CD4-positive, alpha-beta memory T cell (primary cell): ENCODE data around the gene TFDP2. TPM values are rescaled to one million over a fixed set of nuclear protein-coding genes. Genes with fewer than 3 reads are reported as not detected.
"Not testable (repeated sequence)": the region's sequence is repeated elsewhere in the genome, so short reads cannot be mapped to it uniquely, and the experiment has no call there.

Source experiments
- CTCF ChIA-PET: fragments of 350-600 bp; sonication (Branson Sonifier 250); formaldehyde crosslinking; loops from one replicate; lab custom pipeline; 2021; ENCODE audit warnings: inconsistent platforms; ENCODE audit not compliant: partially characterized antibody; lab: Charles Lee
- POLR2A ChIA-PET: fragments of 350-600 bp; sonication (Branson Sonifier 250); formaldehyde crosslinking; loops from one replicate; lab custom pipeline; 2021; ENCODE audit not compliant: partially characterized antibody; lab: Charles Lee
- DNase-seq, 5 donors: peaks; one replicate each; pipeline versions ENCODE4 v3.0.0 to v3.0.0-alpha.2; 2020 to 2022; ENCODE audit warnings: mixed read lengths in 1 of 5
- H3K27ac ChIP-seq: one replicate; pipeline ENCODE4 v1.7.0; 2013; ENCODE audit warnings: low read depth, low read length
- H3K27me3 ChIP-seq: 2 replicates; pipeline ENCODE4 v1.7.0; 2013; ENCODE audit warnings: mild to moderate bottlenecking, low read length, moderate library complexity; ENCODE audit not compliant: insufficient read depth
- H3K36me3 ChIP-seq: 2 replicates; pipeline ENCODE4 v1.7.0; 2013; ENCODE audit warnings: mild to moderate bottlenecking, low read length, moderate library complexity; ENCODE audit not compliant: insufficient read depth
- H3K4me1 ChIP-seq: 2 replicates; pipeline ENCODE4 v1.7.0; 2013; ENCODE audit warnings: mild to moderate bottlenecking, low read length, moderate library complexity; ENCODE audit not compliant: insufficient read depth
- H3K4me3 ChIP-seq, 2 donors: one replicate each; pipeline ENCODE4 v1.7.0; 2013; ENCODE audit warnings: low read length in 2 of 2, mild to moderate bottlenecking in 1 of 2
- H3K9me3 ChIP-seq, 2 donors: one replicate each; pipeline ENCODE4 v1.7.0; 2013; ENCODE audit warnings: low read length in 2 of 2, control low read depth in 1 of 2; ENCODE audit not compliant: control insufficient read depth in 1 of 2
- H3K27ac Mint-ChIP-seq, 7 donors: one replicate each; pipeline ENCODE4 v1.8.0; 2020 to 2021; ENCODE audit warnings: mixed read lengths in 7 of 7, mild to moderate bottlenecking in 6 of 7, inconsistent platforms in 3 of 7, moderate library complexity in 3 of 7
- H3K27me3 Mint-ChIP-seq, 2 donors: one replicate each; pipeline ENCODE4 v1.8.0; 2020 to 2021; ENCODE audit warnings: mixed read lengths in 2 of 2
- H3K36me3 Mint-ChIP-seq, 2 donors: one replicate each; pipeline ENCODE4 v1.8.0; 2020 to 2021; ENCODE audit warnings: mixed read lengths in 2 of 2, inconsistent platforms in 1 of 2, mild to moderate bottlenecking in 1 of 2
- H3K4me1 Mint-ChIP-seq, 4 donors: one replicate each; pipeline ENCODE4 v1.8.0; 2020 to 2021; ENCODE audit warnings: mixed read lengths in 4 of 4, mild to moderate bottlenecking in 1 of 4
- H3K4me3 Mint-ChIP-seq, 8 donors: one replicate each; pipeline ENCODE4 v1.8.0; 2020 to 2021; ENCODE audit warnings: mixed read lengths in 8 of 8, mild to moderate bottlenecking in 7 of 8, moderate library complexity in 6 of 8, inconsistent platforms in 3 of 8
- H3K9me3 Mint-ChIP-seq, 8 donors: one replicate each; pipeline ENCODE4 v1.8.0; 2020 to 2021; ENCODE audit warnings: mixed read lengths in 8 of 8, mild to moderate bottlenecking in 5 of 8, inconsistent platforms in 3 of 8, moderate library complexity in 1 of 8
- intact Hi-C: fragments of 100-400 bp; cut with micrococcal nuclease; formaldehyde crosslinking; loops from one replicate; pipeline ENCODE4 v1.15.1; 2023
- polyA plus RNA-seq, 2 donors: library from polyadenylated mRNA; unstranded; fragments of 300-500 nt; fragmentation: Illumina TruSeq; gene quantifications; one replicate each; pipeline ENCODE4 v1.2.3, GENCODE V29; 2021
- total RNA-seq, 2 experiments: library from RNA; stranded (reverse); gene quantifications; one replicate each; pipeline ENCODE4 v1.2.3, GENCODE V29; 2021

Gene TFDP2
- total and polyA plus RNA-seq, 4 experiments from 2014 or later, result 13.6 to 31.5 (median 22.2) TPM

- peaks cover 19 to 31% of the 10 kb centered on the region in 2 donors for H3K36me3 Mint-ChIP-seq
- peaks cover 0 to 6% (median 2%) of the 10 kb centered on the region in 4 donors for H3K4me1 Mint-ChIP-seq
- no peak overlapping the region for H3K4me3 ChIP-seq
- POLR2A ChIA-PET, result no interaction called here
- no peak for DNase-seq
- H3K27ac ChIP-seq, result no peak overlapping the region
- H3K9me3 ChIP-seq, result no peaks in the 10 kb centered on the region
- intact Hi-C loops, result no loop called here
- H3K4me3 Mint-ChIP-seq, result no peak overlapping the region
- H3K27me3 Mint-ChIP-seq, result no peaks in the 10 kb centered on the region
- H3K9me3 Mint-ChIP-seq, result peaks cover 0 to 2% (median 0%) of the 10 kb centered on the region in 8 donors
- peaks cover 4% of the 10 kb centered on the region for H3K36me3 ChIP-seq
- H3K27ac Mint-ChIP-seq, result no peak overlapping the region
- CTCF ChIA-PET, result interaction anchor here (0.9 to 4.0 kb wide), 7 partner anchors 15 to 340 kb away, joined by 3 to 65 read pairs (median 5); partner anchors contain the start of gene RNF7
- no peaks in the 10 kb centered on the region for H3K4me1 ChIP-seq
- no peaks in the 10 kb centered on the region for H3K27me3 ChIP-seq
These were observed 234.3 kb downstream of the TFDP2 start for GRCh38 chr3:141915016-141915415.

- POLR2A ChIA-PET, result no interaction called here
- peaks cover 22 to 37% of the 10 kb centered on the region in 2 donors for H3K36me3 Mint-ChIP-seq
These were observed 235.0 kb downstream of the TFDP2 start for GRCh38 chr3:141914311-141914710.

DNA sequence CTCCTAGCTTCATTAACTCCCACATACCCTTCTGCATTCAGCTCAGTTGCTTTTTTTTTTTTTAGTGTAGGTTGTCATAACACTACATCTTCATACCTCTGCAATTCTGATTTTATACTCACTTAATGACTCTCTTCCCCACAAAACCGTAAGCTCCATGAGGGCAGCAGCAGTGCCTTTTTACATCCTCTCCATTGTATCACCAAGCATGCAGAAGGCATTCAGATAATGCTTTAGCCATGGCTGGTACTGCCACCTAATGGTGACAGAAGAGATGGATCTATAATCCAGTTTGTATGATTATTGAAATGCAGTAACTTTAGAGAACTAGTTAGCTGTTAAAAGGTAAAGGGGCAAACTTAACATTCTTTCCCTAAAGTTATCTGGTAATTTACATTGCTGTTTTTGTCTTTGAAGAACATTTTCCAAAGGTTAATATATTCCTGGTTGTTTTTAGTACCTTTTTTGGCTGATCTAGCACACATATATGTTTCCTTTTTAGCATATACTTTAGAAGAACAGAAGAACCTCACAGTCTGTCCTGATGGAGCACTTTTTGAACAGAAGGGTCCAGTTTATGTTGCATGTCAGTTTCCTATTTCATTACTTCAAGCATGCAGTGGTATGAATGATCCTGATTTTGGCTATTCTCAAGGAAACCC, 236.1 kb downstream of the TFDP2 start:
- intact Hi-C loops, result loop anchor here (1.0 kb wide), 5 partner anchors 38 to 453 kb away; partner anchors contain the start of gene RNF7
- Mint-ChIP-seq H3K27me3 (no peaks in the 10 kb centered on the region), H3K9me3 (peaks cover 0 to 2% (median 0%) of the 10 kb centered on the region in 8 donors), H3K4me3 (no peak overlapping the region), H3K36me3 (peaks cover 32 to 41% of the 10 kb centered on the region in 2 donors), H3K4me1 (peaks cover 0 to 10% (median 3%) of the 10 kb centered on the region in 4 donors), H3K27ac (peak overlapping the region in 5 of 7 donors; percentile 3 to 85 (median 52))
- Histone ChIP-seq H3K4me1 (no peaks in the 10 kb centered on the region), H3K36me3 (peaks cover 3% of the 10 kb centered on the region), H3K27me3 (no peaks in the 10 kb centered on the region), H3K9me3 (no peaks in the 10 kb centered on the region), H3K4me3 (no peak overlapping the region), H3K27ac (no peak overlapping the region)
- POLR2A ChIA-PET, result interaction anchor here (1.0 to 1.7 kb wide), 6 partner anchors 35 to 175 kb away, joined by 3 to 14 read pairs (median 5); partner anchors contain the start of genes ATP1B3 and RNF7
- DNase-seq, result peak; percentile 56 to 66 (median 64)
- CTCF ChIA-PET, result interaction anchor here (0.7 to 4.0 kb wide), 36 partner anchors 8 to 508 kb away, joined by 3 to 65 read pairs (median 6); partner anchors contain the start of genes ATP1B3 and RNF7

More at GRCh38 chr3:141914311-141914710, 235.0 kb downstream of the TFDP2 start:
- H3K4me3 Mint-ChIP-seq, result no peak overlapping the region
- H3K27me3 Mint-ChIP-seq, result no peaks in the 10 kb centered on the region
- Histone ChIP-seq H3K4me3 (no peak overlapping the region), H3K4me1 (no peaks in the 10 kb centered on the region), H3K9me3 (no peaks in the 10 kb centered on the region), H3K36me3 (peaks cover 3% of the 10 kb centered on the region), H3K27ac (no peak overlapping the region), H3K27me3 (no peaks in the 10 kb centered on the region)
- intact Hi-C loops, result no loop called here
- peaks cover 0 to 2% (median 0%) of the 10 kb centered on the region in 8 donors for H3K9me3 Mint-ChIP-seq
- CTCF ChIA-PET, result interaction anchor here (0.8 to 4.0 kb wide), 17 partner anchors 14 to 459 kb away, joined by 3 to 65 read pairs (median 7); partner anchors contain the start of genes ATP1B3 and RNF7
- no peak overlapping the region for H3K27ac Mint-ChIP-seq
- H3K4me1 Mint-ChIP-seq, result peaks cover 0 to 8% (median 2%) of the 10 kb centered on the region in 4 donors
- no peak for DNase-seq

GRCh38 chr3:141909986-141910385, 239.4 kb downstream of the TFDP2 start:
- H3K4me3 ChIP-seq, H3K9me3 Mint-ChIP-seq, POLR2A ChIA-PET, H3K4me1 ChIP-seq, intact Hi-C loops, DNase-seq, H3K9me3 ChIP-seq, H3K27ac ChIP-seq, H3K27me3 Mint-ChIP-seq, H3K4me3 Mint-ChIP-seq, H3K4me1 Mint-ChIP-seq, CTCF ChIA-PET, H3K27me3 ChIP-seq: not testable (repeated sequence)
- H3K36me3 ChIP-seq, result peaks cover 12% of the 10 kb centered on the region
- Mint-ChIP-seq H3K27ac (peak overlapping the region in 4 of 7 donors; percentile 11 to 52 (median 26)), H3K36me3 (peaks cover 30 to 57% of the 10 kb centered on the region in 2 donors)

DNA sequence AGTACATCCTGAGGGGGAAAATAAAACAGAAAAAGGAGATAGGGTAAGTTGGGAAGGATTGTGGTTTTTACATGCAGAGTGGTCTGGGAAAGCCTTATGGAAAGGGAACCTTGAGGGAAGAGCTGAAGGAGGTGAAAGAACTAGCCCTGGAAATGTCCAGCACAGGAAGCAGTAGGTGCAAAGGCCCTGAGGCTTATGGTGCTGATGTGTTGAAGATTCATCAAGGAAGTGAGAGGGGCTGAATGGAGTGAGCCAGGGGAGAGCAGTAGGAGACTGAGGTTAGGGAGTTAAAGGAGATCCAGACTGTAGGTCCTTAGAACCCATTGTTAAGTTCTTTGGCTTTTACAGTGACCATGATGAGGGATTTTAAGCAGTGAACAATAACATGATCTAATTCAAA, 239.9 kb downstream of the TFDP2 start:
- Mint-ChIP-seq H3K4me3 (no peak overlapping the region), H3K27me3 (no peaks in the 10 kb centered on the region), H3K36me3 (peaks cover 29 to 56% of the 10 kb centered on the region in 2 donors), H3K27ac (peak overlapping the region in 6 of 7 donors; percentile 11 to 72 (median 37)), H3K9me3 (peaks cover 0 to 3% (median 0%) of the 10 kb centered on the region in 8 donors), H3K4me1 (peaks cover 0 to 10% (median 3%) of the 10 kb centered on the region in 4 donors)
- Histone ChIP-seq H3K27me3 (no peaks in the 10 kb centered on the region), H3K36me3 (peaks cover 12% of the 10 kb centered on the region), H3K27ac (no peak overlapping the region), H3K4me1 (no peaks in the 10 kb centered on the region), H3K4me3 (no peak overlapping the region), H3K9me3 (no peaks in the 10 kb centered on the region)
- CTCF ChIA-PET, result interaction anchor here (0.8 kb wide), 1 partner anchor 34 kb away, joined by 4 read pairs; no protein-coding TSS in a partner anchor
- POLR2A ChIA-PET, result no interaction called here
- no peak for DNase-seq
- intact Hi-C loops, result no loop called here

DNA sequence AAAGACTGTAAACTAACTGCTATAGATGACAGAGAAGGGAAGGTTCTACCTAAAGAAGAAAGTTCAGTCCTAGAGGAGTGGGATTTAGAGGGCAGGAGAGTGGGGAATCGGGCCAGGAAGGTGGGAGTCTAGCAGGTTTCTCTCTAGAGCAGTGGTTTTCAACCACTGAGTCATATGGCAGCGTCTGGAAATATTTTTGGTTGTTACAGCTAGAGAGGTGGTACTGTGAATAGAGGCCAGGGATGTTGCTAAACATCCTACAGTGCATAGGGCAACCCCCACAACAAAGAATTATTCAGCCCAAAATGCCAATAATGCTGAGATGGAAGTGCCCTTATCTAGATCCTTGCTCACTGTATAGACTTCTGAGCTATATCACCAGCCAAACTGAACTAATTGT, 244.2 kb downstream of the TFDP2 start:
- peaks cover 4 to 10% (median 6%) of the 10 kb centered on the region in 4 donors for H3K4me1 Mint-ChIP-seq
- intact Hi-C loops, result no loop called here
- H3K27ac Mint-ChIP-seq, result peak overlapping the region in 3 of 7 donors; percentile 8 to 76 (median 38)
- no peak for DNase-seq
- Histone ChIP-seq H3K27me3 (no peaks in the 10 kb centered on the region), H3K36me3 (peaks cover 12% of the 10 kb centered on the region), H3K27ac (no peak overlapping the region), H3K4me1 (no peaks in the 10 kb centered on the region), H3K9me3 (peaks cover 0 to 6% of the 10 kb centered on the region in 2 donors), H3K4me3 (no peak overlapping the region)
- H3K4me3 Mint-ChIP-seq, result no peak overlapping the region
- CTCF ChIA-PET, result interaction anchor here (0.7 to 1.2 kb wide), 2 partner anchors 8 to 30 kb away, joined by 3 read pairs; no protein-coding TSS in a partner anchor
- POLR2A ChIA-PET, result no interaction called here
- H3K36me3 Mint-ChIP-seq, result peaks cover 25 to 52% of the 10 kb centered on the region in 2 donors
- peaks cover 0 to 12% (median 4%) of the 10 kb centered on the region in 8 donors for H3K9me3 Mint-ChIP-seq
- H3K27me3 Mint-ChIP-seq, result no peaks in the 10 kb centered on the region

DNA sequence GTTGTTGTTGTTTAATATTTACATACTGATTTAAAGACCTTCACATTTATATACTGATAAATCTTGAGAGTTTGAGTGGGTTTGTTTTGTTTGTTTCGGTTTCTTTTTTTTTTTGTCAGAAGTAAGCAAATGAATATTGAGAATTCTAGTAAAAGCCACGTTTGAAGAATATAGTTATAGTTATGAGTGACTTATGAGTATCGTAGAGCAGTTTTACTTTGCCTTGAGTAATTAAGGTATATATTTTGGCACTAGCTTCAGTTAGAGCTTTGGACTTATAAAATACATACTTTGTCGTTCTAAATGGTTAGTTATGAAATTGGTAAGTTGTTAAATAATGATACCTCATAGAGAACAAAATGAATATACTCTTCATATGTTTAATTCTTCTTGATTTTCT, 245.1 kb downstream of the TFDP2 start:
- Mint-ChIP-seq H3K4me1 (peaks cover 1 to 8% (median 6%) of the 10 kb centered on the region in 4 donors), H3K27ac (peak overlapping the region in 4 of 7 donors; percentile 6 to 24 (median 12)), H3K27me3 (no peaks in the 10 kb centered on the region), H3K4me3 (peak overlapping the region in 2 of 8 donors; percentile 10 to 27), H3K36me3 (peaks cover 24 to 46% of the 10 kb centered on the region in 2 donors), H3K9me3 (peaks cover 0 to 18% (median 8%) of the 10 kb centered on the region in 8 donors)
- H3K27me3 ChIP-seq, result no peaks in the 10 kb centered on the region
- CTCF ChIA-PET, result interaction anchor here (0.7 to 2.8 kb wide), 3 partner anchors 9 to 609 kb away, joined by 3 to 14 read pairs (median 3); no protein-coding TSS in a partner anchor
- no peak overlapping the region for H3K4me3 ChIP-seq
- H3K9me3 ChIP-seq, result peaks cover 0 to 10% of the 10 kb centered on the region in 2 donors
- intact Hi-C loops, result no loop called here
- H3K4me1 ChIP-seq, result no peaks in the 10 kb centered on the region
- peaks cover 12% of the 10 kb centered on the region for H3K36me3 ChIP-seq
- POLR2A ChIA-PET, result no interaction called here
- DNase-seq, result no peak
- no peak overlapping the region for H3K27ac ChIP-seq
